ENCODE data around the gene KRT72. TPM values are rescaled to one million over a fixed set of nuclear protein-coding genes. Genes with fewer than 3 reads are reported as not detected.
A peak's percentile ranks its signal among the peaks of the same experiment; 100 is the strongest.

Gene KRT72
- total RNA-seq, 1 experiment from 2014 or later = not detected

DNA sequence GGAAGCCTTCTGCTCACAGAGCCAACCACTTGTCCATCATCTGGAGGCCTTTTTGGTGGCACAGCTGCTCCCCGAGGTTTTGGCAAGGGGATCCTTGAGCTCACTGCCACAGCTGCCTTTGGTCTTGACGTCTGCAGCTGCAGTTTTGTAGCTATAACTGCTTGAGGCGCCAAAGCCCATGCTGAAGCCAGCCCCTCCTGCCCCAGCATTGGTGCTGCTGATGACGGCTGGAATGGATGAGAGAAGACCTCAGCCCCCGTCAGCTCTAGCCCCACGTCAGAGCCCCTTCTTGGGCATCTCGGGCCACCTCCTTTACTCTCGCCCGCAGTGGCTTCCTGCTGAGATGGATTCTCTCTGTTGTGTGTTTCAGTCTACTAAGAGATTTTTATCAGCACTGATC is 15.3 kb downstream of the KRT72 start:
- H3K9me3 ChIP-seq (ENCODE audit: control insufficient read depth, low read depth, low read length) = peaks cover 5% of the 10 kb centered on the region
- H3K4me2 ChIP-seq (ENCODE audit: insufficient read depth, insufficient read length, low read length) = no peak overlapping the region
- H4K91ac ChIP-seq (ENCODE audit: insufficient read length, low read depth, low read length) = no peak overlapping the region
- H3K4me3 Mint-ChIP-seq = no peak overlapping the region
- no peak overlapping the region for H2BK5ac ChIP-seq (ENCODE audit: insufficient read length, low read length)
- no peaks in the 10 kb centered on the region for H3K4me1 ChIP-seq (ENCODE audit: insufficient read depth, low read length)
- no peaks in the 10 kb centered on the region for H4K20me1 ChIP-seq (ENCODE audit: control insufficient read depth, insufficient read depth, insufficient read length)
- H3K4me1 Mint-ChIP-seq = peaks cover 4 to 7% of the 10 kb centered on the region in 2 experiments
- H3K36me3 Mint-ChIP-seq (ENCODE audit: insufficient read depth in 1 of 3, low read depth in 3 of 3) = peaks cover 0 to 7% (median 0%) of the 10 kb centered on the region in 3 experiments; a peak in 3 of 7 replicates
- no peaks in the 10 kb centered on the region for H3K79me2 ChIP-seq (ENCODE audit: insufficient read depth, low read length)
- no peak overlapping the region for H3K4ac ChIP-seq (ENCODE audit: low read depth, low read length)
- no peak overlapping the region for H3K27ac Mint-ChIP-seq
- no peak overlapping the region for H3K18ac ChIP-seq (ENCODE audit: insufficient read length, low read depth, low read length)
- no peak overlapping the region for H3K27ac ChIP-seq (ENCODE audit: insufficient read length, low read depth, low read length)
- H3K23me2 ChIP-seq (ENCODE audit: insufficient read length, low read depth, low read length, poor library complexity, severe bottlenecking) = no peaks in the 10 kb centered on the region
- H3T11ph ChIP-seq (ENCODE audit: low read length) = no peak overlapping the region
- H3K27me3 Mint-ChIP-seq (ENCODE audit: low read depth) = peaks cover 12% of the 10 kb centered on the region
- no CpG with 5 or more reads among the region's 9 CpGs for WGBS (ENCODE audit: extremely low coverage, insufficient read length, low lambda C conversion rate)
- no peaks in the 10 kb centered on the region for H3K27me3 ChIP-seq (ENCODE audit: insufficient read depth, low read length)
- no peak overlapping the region for H3K23ac ChIP-seq (ENCODE audit: insufficient read length, low read depth, low read length)
- H3K9ac ChIP-seq (ENCODE audit: extremely low read depth, insufficient read length, low read length) = no peak overlapping the region
- H2BK120ac ChIP-seq (ENCODE audit: low read depth, low read length, poor library complexity, severe bottlenecking) = no peak overlapping the region
- no peaks in the 10 kb centered on the region for H3K79me1 ChIP-seq (ENCODE audit: insufficient read depth, low read depth, low read length, poor library complexity, severe bottlenecking)
- H4K5ac ChIP-seq (ENCODE audit: insufficient read length, low read depth, low read length) = no peak overlapping the region
- no peak overlapping the region for H2AK5ac ChIP-seq (ENCODE audit: insufficient read length, low read length)
- H2AFZ ChIP-seq (ENCODE audit: low read length) = no peak overlapping the region
- no peak overlapping the region for H4K8ac ChIP-seq (replicated peaks; ENCODE audit: insufficient read length, low read depth, low read length)
- peak; percentile 22 for DNase-seq
- peaks cover 10 to 16% of the 10 kb centered on the region in 2 experiments for H3K9me3 Mint-ChIP-seq
- H3K56ac ChIP-seq (ENCODE audit: insufficient read length, low read depth, low read length) = no peak overlapping the region
- no peak overlapping the region for H2BK12ac ChIP-seq (ENCODE audit: insufficient read length, low read depth, low read length)
- H2BK15ac ChIP-seq (ENCODE audit: low read depth, low read length) = no peak overlapping the region
- no peak overlapping the region for H2BK20ac ChIP-seq (ENCODE audit: low read depth, low read length, poor library complexity, severe bottlenecking)
- TF ChIP-seq, protein P1, sequence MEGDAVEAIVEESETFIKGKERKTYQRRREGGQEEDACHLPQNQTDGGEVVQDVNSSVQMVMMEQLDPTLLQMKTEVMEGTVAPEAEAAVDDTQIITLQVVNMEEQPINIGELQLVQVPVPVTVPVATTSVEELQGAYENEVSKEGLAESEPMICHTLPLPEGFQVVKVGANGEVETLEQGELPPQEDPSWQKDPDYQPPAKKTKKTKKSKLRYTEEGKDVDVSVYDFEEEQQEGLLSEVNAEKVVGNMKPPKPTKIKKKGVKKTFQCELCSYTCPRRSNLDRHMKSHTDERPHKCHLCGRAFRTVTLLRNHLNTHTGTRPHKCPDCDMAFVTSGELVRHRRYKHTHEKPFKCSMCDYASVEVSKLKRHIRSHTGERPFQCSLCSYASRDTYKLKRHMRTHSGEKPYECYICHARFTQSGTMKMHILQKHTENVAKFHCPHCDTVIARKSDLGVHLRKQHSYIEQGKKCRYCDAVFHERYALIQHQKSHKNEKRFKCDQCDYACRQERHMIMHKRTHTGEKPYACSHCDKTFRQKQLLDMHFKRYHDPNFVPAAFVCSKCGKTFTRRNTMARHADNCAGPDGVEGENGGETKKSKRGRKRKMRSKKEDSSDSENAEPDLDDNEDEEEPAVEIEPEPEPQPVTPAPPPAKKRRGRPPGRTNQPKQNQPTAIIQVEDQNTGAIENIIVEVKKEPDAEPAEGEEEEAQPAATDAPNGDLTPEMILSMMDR (conservative IDR thresholded peaks at IDR 0.05) = no peak
- H3K14ac ChIP-seq (ENCODE audit: insufficient read depth, low read length) = no peak overlapping the region

Data from H9 (cell line).